Tracheal epithelial cell (primary cell): ENCODE results near the gene DIABLO. TPM values are rescaled to one million over a fixed set of nuclear protein-coding genes. Genes with fewer than 3 reads are reported as not detected.

Experiments
- total RNA-seq: library from RNA; depleted of rRNA; stranded (reverse); fragments of >200 nt; gene quantifications from 2 replicates; pipeline ENCODE4 v1.2.1, GENCODE V29; 2014

Gene DIABLO
- 73.5 and 93.7 TPM in 2 replicates for total RNA-seq

DNA sequence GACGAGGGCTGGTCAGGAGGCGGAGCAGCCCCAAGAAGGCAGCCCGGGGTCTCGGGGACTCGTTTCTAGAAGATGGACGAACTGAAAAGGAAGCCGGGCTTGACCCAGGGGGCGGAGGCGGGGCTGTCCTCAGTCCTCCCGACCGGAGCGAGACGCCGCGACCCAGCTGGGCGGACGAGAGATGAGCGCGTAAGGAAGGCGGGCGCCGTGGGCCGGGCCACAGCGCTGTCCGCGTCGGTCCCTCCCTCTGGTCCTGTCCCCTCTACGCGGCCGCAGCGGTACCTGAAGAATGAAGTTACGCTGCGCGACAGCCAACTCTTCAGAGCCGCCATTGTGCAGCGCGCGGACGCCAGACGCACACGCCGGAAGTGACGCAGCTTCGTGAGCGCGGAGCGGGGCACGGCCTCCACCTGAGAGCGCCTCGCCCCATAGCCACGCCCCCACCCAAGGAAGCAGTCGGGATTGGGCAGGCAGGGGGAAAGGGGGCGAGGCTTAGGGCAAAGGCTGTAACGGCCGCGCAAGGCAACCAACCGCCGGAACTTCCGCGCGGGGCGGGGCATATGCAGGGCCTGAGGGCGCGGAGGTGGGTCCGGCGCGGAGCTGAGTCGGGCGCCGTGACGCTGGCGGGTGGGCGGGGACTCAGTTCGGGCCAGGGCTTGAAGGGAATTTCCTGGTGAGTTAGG, at the start of gene DIABLO:
DIABLO (minus strand) TSS at position 370 of the 683 bp plus-strand sequence; CDS start at position 332, 38 bp downstream.

DNA sequence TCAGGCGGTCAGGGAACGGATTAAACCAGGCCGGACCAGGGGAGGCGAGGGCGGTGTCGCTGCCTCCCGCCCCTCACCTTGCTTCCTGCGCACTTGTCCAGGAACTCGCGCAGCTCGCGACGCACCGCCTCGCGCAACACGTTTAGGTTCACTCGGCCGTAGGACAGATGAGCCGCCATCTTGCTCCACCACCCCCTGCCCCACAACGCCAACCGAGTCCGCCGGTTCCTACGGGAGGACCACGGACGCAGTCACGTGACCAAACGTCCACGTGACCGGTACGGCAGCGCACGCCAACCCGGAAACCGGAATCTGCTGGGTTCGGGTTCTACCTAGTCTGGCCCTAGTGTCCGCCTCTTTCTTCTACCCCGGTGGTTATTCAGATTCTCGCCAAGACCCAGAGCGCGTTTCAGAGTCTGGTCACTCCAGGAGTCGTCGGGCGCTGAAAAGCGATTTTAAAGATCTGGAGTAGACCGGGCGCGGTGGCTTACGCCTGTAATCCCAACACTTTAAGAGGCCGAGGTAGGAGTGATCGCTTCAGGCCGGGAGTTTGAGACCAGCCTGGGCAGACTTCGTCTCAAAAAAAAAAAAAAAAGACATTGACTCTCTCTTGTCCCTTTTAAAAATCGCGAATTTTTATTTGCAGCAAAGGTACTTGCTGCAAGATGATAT, 40.5 kb upstream of the DIABLO start, which contains the start of gene VPS33A:
VPS33A (minus strand) TSS at position 265 of the 672 bp plus-strand sequence; CDS start at position 179, 86 bp downstream.

DNA sequence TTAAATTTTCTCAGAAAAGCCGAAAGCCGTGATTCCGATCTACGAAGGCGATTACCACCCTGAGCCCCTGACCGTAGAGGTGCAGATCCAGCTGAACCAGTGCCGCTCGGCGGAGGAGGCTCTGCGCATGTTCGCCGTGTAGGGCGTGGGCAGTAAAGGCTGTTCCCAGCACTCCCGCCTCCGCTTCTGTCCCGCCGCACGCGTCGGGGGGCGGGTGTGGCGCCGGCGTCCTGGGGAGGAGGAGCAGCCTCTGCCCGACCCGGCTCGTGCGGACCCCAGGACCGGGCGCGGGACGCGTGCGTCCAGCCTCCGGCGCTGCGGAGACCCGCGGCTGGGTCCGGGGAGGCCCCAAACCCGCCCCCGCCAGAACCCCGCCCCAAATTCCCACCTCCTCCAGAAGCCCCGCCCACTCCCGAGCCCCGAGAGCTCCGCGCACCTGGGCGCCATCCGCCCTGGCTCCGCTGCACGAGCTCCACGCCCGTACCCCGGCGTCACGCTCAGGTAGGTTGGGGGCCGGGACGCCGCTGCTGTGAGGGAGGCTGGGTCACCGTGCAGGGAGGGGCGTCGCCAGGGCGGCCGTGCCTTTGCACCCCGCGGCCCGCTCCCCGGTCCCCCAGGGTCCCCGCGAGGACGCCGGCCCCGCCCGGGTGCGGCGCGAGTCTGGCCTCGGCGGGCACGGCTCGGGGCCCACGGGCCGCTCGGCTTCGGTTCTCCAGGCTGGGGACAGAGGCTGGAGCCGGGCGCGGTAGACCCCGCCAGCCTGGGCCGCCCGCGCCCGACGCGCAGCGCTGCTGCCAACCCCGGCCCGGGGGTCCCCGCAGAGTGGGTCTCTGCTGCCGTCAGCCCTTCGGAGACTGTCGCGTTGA, 22.3 kb downstream of the DIABLO start, which contains the start of gene B3GNT4:
B3GNT4 (plus strand) TSS at position 409 of the 866 bp plus-strand sequence. CDS start 910 bp downstream, outside the sequence.

DNA sequence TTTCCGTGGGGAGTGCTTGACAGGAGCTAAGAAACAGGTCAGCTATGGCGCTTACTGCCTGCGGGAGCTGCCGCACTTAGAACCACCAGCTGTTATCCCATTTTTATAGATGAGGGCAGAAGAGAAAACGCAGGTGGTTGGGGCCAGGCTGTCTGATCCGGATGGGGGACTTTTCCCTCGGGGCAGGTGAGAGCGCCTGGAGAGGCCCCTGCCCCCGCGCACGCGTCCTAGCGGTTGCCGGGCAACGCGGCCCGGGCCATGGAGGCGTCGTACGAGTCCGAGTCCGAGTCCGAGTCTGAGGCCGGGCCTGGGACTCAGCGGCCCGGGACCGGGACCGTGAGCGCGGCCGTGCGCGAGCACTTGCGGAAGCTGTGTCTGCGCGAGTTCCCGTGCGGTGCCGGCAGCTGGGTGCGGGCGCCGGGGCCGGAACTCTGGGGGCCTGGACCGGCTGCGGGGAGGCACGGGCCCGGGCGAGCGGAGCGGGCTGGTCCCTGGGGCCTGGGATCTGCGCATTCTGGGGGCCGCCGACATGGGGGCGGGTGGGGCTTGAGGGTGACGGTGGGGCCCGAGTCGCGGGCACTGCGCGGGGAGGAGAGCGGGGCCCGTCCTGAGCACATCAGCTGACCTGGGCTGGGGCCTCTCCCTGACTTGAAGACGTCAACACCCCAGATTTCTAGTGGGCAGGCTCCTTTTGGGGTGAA, 42.8 kb downstream of the DIABLO start, which contains the start of gene LRRC43:
LRRC43 (plus strand) TSS at position 237 of the 701 bp plus-strand sequence; CDS start at position 259, 22 bp downstream.

DNA sequence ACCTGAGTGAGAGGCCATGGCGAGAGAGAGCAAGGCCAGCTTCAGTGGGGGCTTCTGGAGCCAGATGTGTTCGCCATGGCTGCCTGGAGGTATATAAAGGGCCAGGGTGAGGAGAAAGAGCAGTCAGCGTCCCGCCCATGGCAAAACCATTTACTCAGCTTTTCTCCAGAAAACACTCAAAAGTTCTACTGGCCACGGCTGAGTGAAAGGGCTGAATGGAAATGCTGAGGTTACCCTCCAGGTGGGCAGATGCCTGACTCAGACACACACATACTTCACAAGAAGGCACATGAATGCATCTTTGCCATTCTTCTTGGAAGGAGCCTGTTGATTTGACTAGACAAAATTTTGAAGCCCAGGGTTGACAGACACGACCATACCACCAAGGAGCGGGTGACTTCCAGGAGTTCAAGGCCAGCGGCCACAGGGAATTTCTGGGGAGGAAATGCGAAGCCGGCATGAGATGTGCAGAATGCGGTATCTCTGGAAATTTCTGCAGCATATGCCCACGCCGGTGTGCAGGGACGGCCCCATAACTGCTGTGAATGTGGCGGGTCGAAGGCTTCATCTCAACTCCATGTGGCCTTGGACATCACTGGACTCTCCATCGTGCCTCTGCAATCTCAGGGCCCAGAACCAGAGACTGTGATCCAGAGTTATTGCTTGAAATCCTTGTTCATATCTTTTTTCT, 51.6 kb downstream of the DIABLO start, which contains the start of gene IL31:
IL31 (minus strand) TSS at position 67 of the 691 bp plus-strand sequence; CDS start at position 18, 49 bp downstream.

Other genes starting within 250 kb of the DIABLO start
- gene BCL7A, start 204.2 kb downstream of the DIABLO start, total RNA-seq, result 14.0 and 18.3 TPM in 2 replicates
- gene MLXIP, start 147.3 kb downstream of the DIABLO start, total RNA-seq, result 11.1 and 11.7 TPM in 2 replicates
- not detected in 2 replicates for gene IL31, start 51.8 kb downstream of the DIABLO start, total RNA-seq
- 0.72 and 1.9 TPM in 2 replicates for gene LRRC43, start 42.9 kb downstream of the DIABLO start, total RNA-seq
- 5.3 and 9.4 TPM in 2 replicates for gene B3GNT4, start 22.3 kb downstream of the DIABLO start, total RNA-seq
- gene VPS33A, start 40.4 kb upstream of the DIABLO start, total RNA-seq, result 14.7 and 18.3 TPM in 2 replicates
- 54.8 and 59.5 TPM in 2 replicates for gene CLIP1, start 196.6 kb upstream of the DIABLO start, total RNA-seq